Stimulated activated CD8-positive, alpha-beta memory T cell treated with anti-CD3 and anti-CD28 coated beads, Interleukin-12 subunit alpha, Interleukin-12 subunit beta, amount 100 ng/mL, for 24 hours (primary cell): ENCODE results near the gene LYG2.
"Not testable (repeated sequence)": the region's sequence is repeated elsewhere in the genome, so short reads cannot be mapped to it uniquely, and the experiment has no call there.

Source experiments
- DNase-seq: peaks from one replicate; pipeline ENCODE4 v3.0.0-alpha.2; 2020; ENCODE audit errors: extremely low read depth

LYG2 gene

GRCh38 chr2:99201959-99202678 lies 53.3 kb downstream of the LYG2 start:
- DNase-seq = no peak

GRCh38 chr2:99200076-99200800 lies 55.2 kb downstream of the LYG2 start:
- DNase-seq = no peak

GRCh38 chr2:99198103-99198841 lies 57.2 kb downstream of the LYG2 start:
- DNase-seq = no peak

- not testable (repeated sequence) for DNase-seq
Observed at GRCh38 chr2:99192364-99192763, 63.1 kb downstream of the LYG2 start.
